Fibroblast of the conjunctiva (primary cell): ENCODE data around the gene LRIT1.

Experiments used
- DNase-seq: peaks from one replicate; pipeline ENCODE4 v3.0.0-alpha.2; 2010; ENCODE audit warnings: low read depth

The LRIT1 gene

GRCh38 chr10:84254552-84255478 is 13.5 kb upstream of the LRIT1 start:
- DNase-seq: no peak

DNA sequence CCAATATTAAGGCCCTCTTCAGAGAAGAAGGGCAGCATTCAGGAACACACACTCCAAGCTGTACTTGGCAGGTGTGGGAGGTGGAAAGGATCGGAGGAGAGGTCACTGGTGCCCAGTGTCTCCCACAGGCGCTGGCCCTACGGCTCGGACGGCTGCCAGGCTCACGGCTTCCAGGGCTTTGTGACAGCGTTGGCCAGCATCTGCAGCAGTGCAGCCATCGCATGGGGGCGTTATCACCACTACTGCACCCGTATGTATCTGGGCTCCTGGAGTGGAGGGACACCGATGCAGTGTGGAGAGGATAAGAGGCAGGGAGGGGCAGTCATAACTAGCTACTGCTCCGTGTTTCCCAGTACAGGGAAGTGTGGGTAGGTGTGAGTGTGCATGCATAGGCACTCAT is 7.4 kb upstream of the LRIT1 start:
- no peak for DNase-seq

DNA sequence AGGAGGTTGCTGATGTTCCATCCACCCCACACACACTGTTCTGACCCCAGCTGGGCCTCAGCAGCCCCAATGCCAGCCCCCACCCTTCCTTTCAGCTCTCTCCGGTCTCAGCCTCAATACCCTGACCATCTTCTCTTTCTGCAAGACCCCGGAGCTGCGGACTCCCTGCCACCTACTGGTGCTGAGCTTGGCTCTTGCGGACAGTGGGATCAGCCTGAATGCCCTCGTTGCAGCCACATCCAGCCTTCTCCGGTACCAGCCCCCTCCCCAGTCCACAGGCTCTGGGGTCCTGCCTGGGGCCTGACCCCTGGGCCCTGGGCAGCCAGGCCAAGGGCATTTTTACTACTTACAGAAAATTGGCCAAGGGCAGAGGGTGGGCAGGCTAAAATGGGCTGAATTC is 6.2 kb upstream of the LRIT1 start:
- no peak for DNase-seq

DNA sequence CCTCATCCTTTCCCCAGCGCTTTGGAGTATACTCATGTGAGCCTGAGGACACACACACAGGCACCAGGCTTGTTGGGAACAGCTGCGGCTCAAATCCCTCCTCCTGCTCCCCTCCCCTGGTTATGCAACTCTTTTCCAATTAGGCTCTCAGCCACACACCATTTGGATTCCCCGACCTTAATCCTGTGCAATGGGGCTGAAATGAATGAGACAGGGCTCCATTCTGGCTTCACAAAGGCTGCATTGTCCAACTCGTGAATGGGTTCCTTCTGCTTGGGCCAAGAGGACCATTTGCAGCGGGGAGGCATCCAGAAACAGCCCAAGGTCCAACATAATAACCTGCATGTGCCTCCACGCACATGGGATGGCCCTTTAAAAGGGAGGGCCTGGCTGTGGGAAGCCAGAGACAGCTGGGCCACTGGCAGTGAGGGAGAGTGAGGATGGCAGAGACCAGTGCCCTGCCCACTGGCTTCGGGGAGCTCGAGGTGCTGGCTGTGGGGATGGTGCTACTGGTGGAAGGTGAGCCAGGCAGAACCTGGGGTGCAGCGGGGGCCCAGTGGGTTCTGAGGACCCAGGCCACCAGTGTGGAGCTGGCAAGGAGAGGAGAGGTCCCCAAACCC is 3.4 kb upstream of the LRIT1 start, which contains the start of gene RGR:
Gene RGR (plus strand): TSS at position 403 of the 620 bp plus-strand sequence. CDS start 38 bp downstream, at position 441.
- DNase-seq: no peak

GRCh38 chr10:84243759-84244158 is 2.4 kb upstream of the LRIT1 start:
- no peak for DNase-seq

DNA sequence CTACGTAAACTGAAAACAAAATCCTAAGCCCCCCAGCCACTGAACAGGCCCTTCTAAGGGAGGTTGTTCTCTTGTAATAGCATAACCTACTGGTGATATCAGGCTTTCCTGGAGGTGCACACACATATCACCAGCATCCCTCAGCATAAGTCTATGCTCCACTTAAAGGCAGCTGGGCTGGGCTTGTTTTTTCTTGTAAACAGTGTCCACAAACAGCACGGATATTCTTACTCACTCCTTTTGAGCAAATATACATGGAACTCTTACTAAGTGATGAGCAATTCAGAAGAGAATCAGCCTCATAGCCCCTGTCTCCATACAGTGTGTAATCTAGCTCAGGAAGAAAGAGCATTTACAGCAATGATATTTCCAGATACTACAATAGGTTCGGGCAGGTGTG is 2.4 kb downstream of the LRIT1 start:
- DNase-seq: no peak

DNA sequence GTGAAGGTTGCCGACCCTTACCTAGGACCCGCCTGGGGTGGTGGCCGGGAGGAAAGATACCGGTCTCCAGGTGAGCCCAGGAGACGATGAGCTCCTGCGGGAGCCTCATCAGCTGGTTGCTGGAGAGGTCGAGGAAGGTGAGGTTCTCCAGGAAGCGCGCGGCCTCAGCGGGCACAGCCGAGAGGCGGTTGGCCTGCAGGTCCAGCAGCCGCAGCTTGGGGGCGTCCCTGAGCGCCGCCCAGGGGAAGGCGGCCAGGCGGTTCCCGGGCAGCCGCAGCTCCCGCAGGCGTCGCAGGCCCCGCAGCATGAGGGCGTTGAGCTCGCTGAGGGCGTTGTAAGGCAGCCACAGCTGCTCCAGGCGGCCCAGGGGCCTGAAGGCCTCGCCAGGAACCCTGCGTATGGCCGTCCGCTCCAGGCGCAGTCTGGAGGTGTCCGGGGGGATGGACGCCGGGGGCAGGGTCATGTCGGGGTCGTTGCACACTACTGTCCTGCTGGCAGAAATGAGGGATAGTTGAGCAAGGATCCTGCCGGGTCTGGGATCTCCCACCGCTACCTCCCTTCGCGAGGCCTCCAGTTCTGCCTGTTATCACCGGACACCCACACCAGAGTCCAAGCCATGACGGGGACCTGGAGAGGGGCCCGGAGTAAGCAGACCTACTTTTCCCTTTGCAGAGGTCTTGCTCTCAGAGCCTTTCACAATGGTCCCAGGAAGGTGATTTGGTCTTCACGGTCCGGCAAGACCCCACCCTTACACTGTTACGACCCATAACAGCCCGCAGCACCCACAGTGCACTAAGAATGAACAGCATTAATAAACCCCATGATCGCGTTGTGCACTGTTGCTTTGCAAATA is 3.9 kb downstream of the LRIT1 start:
- DNase-seq: no peak

DNA sequence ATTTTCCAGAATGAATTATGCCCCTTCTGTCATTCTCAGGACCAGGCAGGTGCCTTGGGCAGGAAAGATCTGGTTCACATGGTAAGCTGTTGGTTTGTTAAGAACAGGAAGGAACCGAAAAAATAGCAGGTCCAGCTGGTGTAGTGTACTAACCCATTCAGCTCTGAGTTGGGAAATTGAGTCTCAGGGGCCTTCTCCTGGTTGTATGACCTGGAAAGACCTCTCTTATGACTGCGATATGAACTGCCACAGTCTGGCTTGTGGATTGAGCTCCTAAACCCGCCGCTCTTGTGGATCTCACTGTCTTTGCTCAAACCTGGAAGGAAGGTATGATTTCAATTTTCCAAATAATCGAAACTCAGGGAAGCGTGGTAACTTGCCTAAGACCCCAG is 4.5 kb downstream of the LRIT1 start:
- no peak for DNase-seq

- no peak for DNase-seq
Measured at GRCh38 chr10:84235096-84235495, 6.2 kb downstream of the LRIT1 start.

DNA sequence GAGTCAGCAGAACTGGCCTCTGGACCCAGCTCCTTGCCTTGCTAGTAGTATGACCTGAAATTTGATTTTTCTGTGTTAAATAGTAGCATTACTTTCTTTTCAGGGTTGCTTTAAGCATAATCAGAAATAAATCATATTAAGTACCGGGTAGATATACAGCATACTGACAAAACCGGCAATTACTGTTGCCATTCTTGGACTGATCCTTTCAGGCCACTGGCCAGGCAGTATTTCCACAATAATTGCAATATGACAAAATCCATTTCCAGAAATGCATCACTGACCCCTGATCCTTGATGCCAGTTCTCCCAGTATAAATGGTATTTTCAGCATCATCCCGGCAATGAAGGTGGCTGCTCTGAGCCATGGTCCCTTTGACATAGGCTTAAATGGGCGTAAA is 6.9 kb downstream of the LRIT1 start:
- DNase-seq: no peak

DNA sequence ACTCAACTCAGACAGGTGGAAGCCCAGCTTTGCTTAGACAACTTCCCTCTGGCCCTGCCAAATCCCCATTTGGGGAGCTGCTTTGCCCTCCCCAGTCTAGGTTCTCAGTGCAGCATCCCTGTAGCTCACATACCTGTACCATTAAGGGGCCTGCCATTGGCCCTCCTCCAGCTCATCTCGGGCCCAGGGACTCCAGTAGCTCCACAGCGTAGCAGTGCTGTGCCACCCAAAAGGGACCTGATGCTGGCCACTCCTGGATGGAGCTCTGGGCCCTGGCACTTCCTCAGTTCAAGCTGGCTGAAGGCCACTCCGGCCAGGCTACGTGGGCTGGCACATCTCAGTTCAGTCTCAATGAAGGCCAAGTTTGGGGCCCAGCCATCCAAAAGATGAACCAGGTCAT is 7.4 kb downstream of the LRIT1 start:
- DNase-seq: no peak

DNA sequence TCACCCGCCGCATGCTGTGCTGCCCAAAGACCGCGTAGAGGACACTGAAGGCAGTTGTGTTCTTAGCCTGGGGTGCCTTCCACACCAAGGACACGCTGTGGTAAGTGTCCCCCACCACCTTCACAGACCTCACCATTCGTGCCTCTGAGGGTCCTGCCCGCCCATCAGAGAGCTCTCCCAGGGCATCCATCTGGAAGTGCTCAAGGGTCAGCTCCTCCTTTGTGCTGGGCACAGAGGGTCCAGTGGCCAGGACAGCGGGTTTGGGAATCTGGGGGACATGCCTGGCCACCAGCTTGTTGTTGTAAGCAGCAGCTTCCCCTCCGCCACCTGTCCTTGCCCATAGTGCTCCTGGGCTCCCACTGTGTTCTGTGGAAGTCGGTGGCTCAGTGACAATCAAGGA is 9.0 kb downstream of the LRIT1 start:
- DNase-seq: no peak

- no peak for DNase-seq
Measured at GRCh38 chr10:84230359-84230758, 11.0 kb downstream of the LRIT1 start.

DNA sequence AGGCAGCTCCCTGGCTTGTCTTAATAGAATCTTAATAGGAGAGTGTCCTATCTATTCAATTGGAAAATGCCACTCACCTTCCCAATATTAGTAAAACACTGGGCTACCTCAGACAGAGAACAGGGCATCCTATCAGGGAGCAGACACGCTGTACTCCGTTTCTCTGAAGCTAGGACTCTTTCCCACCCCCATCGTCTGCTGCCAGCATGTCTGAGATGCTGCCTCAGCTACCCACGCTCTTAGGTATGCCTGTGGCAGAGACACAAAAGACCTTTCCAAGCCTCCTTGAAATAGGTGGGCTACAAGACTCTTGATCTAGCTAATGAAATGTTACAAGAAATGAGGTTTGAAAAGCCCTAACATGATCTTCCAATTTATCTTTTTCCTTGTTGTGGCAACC is 13.5 kb downstream of the LRIT1 start:
- DNase-seq: no peak

- no peak for DNase-seq
Measured at GRCh38 chr10:84226616-84227015, 14.7 kb downstream of the LRIT1 start.

- no peak for DNase-seq
Measured at GRCh38 chr10:84225427-84226173, 15.7 kb downstream of the LRIT1 start, which contains the start of gene LRIT2. Gene LRIT2, minus strand, starts transcription at chr10:84225544. Its CDS starts 24 bp downstream, at chr10:84225520.

GRCh38 chr10:84224411-84225028 is 16.8 kb downstream of the LRIT1 start:
- DNase-seq: no peak

DNA sequence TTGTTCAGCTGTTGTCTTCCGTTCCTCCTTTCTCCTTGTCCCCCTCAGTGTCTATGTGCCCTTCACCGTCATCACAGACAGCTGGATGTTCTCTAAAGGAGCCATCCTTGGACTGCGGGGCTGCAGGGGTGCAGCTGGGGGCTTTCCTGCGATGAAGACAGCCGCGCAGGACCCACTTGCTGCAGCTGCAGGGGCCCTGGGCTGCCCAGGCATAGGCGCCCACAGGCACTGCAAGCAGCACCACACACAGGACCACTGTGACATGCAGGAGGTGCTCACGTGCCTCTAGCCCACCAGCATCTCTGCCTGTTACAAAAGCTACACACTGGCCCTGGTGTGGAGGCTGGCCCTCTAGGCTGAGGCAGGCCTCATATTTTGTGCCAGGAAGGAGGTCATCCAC is 19.4 kb downstream of the LRIT1 start:
- no peak for DNase-seq

DNA sequence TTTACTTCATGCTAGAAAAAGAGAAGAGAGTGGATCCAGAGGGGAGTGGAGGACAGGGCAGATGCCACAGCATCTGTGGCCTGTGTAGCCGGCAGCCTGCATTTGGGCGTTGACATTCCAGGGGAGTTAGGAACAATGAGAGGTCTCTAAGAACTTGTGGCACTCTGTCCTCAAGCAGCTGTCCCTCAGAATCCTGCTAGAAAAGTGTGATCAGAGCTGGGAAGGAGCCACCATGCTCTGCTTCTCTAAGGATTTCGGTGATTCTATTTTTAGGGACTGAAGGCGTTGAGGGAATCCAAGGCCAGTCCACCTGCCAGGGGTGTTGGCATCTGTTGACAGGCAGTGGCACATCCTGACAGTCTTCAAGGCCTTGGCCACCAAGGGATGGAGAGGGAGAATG is 23.6 kb downstream of the LRIT1 start:
- DNase-seq: no peak

- no peak for DNase-seq
Measured at GRCh38 chr10:84216834-84217233, 24.5 kb downstream of the LRIT1 start.

DNA sequence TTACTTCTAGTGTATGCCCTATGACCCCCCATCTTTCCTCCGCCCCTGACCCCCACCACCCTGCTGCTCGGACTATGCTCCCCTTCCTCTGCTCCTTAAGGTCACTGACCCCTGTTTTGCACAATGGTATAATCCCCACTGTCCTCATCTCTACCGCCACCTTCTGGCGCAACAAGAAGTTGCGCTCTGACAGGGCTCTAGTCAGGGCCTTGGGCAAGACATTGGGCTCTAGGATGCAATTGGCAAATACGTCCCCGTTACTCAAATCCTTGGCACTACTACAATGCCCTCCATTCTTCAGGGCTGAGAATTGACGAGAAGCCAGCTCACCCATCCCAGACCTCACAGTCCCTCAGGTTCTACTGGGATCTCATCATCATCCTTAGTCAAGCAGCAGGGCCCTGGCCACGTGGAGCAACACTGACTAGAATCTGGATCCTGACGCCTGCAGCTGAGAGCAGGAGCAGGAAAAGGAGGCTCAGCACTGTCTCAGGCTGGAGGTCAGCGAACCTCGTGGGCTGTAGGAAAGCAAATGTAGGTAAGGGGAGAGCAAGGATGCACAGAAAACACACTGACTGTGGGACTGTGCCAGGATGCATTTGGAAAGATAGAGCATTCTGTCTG is 26.6 kb downstream of the LRIT1 start:
- DNase-seq: no peak
